ENCODE data around the gene CXCL3. TPM values are rescaled to one million over a fixed set of nuclear protein-coding genes. Genes with fewer than 3 reads are reported as not detected.
A peak's percentile ranks its signal among the peaks of the same experiment; 100 is the strongest.

The CXCL3 gene
- polyA plus RNA-seq, 2 of the 4 experiments (the other 2 are of a cell fraction): 5.1 to 17.9 TPM

- TF ChIP-seq REST (IDR thresholded peaks at IDR 0.05): no peak
Observed at GRCh38 chr4:74042681-74043080, 4.2 kb upstream of the CXCL3 start (continued).

- Histone ChIP-seq H3K4me2 (no peak overlapping the region), H3K4me1 (peaks cover 20% of the 10 kb centered on the region), H3K9me3 (0 out of 3 replicates have a peak, but pooled peaks cover 2% of the 10 kb centered on the region), H3K4me3 (no peak overlapping the region), H3K27ac (no peak overlapping the region)
- ATAC-seq: no peak
- no peak for FAIRE-seq
- POLR2A ChIA-PET: interaction anchor here (1.6 kb wide), 1 partner anchor 43 kb away, joined by 3 read pairs; the partner anchor contains the start of gene CXCL5
- DNase-seq (ENCODE audit: low read depth in 1 of 2, low spot score in 1 of 2): no peak
- 39% methylated on average over 1 of the region's 1 CpG for WGBS (ENCODE audit: missing lambda C conversion rate)
- CTCF ChIA-PET: interaction anchor here (0.9 to 1.4 kb wide), 4 partner anchors 22 to 278 kb away, joined by 3 to 5 read pairs (median 4); partner anchors contain the start of gene CXCL5
- TF ChIP-seq, protein P1, sequence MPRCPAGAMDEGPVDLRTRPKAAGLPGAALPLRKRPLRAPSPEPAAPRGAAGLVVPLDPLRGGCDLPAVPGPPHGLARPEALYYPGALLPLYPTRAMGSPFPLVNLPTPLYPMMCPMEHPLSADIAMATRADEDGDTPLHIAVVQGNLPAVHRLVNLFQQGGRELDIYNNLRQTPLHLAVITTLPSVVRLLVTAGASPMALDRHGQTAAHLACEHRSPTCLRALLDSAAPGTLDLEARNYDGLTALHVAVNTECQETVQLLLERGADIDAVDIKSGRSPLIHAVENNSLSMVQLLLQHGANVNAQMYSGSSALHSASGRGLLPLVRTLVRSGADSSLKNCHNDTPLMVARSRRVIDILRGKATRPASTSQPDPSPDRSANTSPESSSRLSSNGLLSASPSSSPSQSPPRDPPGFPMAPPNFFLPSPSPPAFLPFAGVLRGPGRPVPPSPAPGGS (IDR thresholded peaks at IDR 0.05): no peak
- no peak for TF ChIP-seq ZC3H11A (IDR thresholded peaks at IDR 0.05)
- TF ChIP-seq NFE2L2 (conservative IDR thresholded peaks at IDR 0.05; ENCODE audit: low read length): no peak
- TF ChIP-seq, protein P2, sequence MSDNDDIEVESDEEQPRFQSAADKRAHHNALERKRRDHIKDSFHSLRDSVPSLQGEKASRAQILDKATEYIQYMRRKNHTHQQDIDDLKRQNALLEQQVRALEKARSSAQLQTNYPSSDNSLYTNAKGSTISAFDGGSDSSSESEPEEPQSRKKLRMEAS (IDR thresholded peaks at IDR 0.05): no peak
- TF ChIP-seq, protein P3, sequence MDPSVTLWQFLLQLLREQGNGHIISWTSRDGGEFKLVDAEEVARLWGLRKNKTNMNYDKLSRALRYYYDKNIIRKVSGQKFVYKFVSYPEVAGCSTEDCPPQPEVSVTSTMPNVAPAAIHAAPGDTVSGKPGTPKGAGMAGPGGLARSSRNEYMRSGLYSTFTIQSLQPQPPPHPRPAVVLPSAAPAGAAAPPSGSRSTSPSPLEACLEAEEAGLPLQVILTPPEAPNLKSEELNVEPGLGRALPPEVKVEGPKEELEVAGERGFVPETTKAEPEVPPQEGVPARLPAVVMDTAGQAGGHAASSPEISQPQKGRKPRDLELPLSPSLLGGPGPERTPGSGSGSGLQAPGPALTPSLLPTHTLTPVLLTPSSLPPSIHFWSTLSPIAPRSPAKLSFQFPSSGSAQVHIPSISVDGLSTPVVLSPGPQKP (IDR thresholded peaks at IDR 0.05; ENCODE audit: low read depth, low read length): no peak
- no peak for TF ChIP-seq SREBF2 (IDR thresholded peaks at IDR 0.05)
Observed at GRCh38 chr4:74041418-74041817, 2.9 kb upstream of the CXCL3 start.

GRCh38 chr4:74039315-74039763 is 850 bp upstream of the CXCL3 start:
- DNase-seq (ENCODE audit: low read depth in 1 of 2, low spot score in 1 of 2) (no peak), ATAC-seq (peak in 1 of 2 experiments; percentile 18; a peak in 3 of 6 replicates), FAIRE-seq (no peak)
- 11% methylated on average over 4 of the region's 4 CpGs for WGBS (ENCODE audit: missing lambda C conversion rate)
- ChIA-PET POLR2A (interaction anchor here (0.6 to 3.7 kb wide), 9 partner anchors 17 to 769 kb away, joined by 3 to 34 read pairs (median 8); partner anchors contain the start of genes CXCL1, CXCL2 and CXCL5), CTCF (interaction anchor here (0.7 to 4.2 kb wide), 18 partner anchors 11 to 309 kb away, joined by 3 to 23 read pairs (median 5); partner anchors contain the start of genes CXCL5 and PPBP)
- H3K9me3 ChIP-seq: no peaks in the 10 kb centered on the region
- peaks cover 33% of the 10 kb centered on the region for H3K4me1 ChIP-seq
- H3K4me2 ChIP-seq: peak overlapping the region; percentile 97
- H3K4me3 ChIP-seq: peak overlapping the region; percentile 92
- H3K27ac ChIP-seq: peak overlapping the region; percentile 95
- TF ChIP-seq REST (IDR thresholded peaks at IDR 0.05) (no peak), ZFP36 (IDR thresholded peaks at IDR 0.05; ENCODE audit: borderline replicate concordance, partially characterized antibody) (no peak), HDAC2 (IDR thresholded peaks at IDR 0.05) (no peak)
